Activated CD8-positive, alpha-beta memory T cell treated with anti-CD3 and anti-CD28 coated beads, Interleukin-2, amount 50 U/mL, for 24 hours (primary cell): ENCODE data around the gene CISD3.

Experiments used
- DNase-seq: peaks from one replicate; pipeline ENCODE4 v3.0.0-alpha.2; 2020; ENCODE audit errors: extremely low read depth

The CISD3 gene

GRCh38 chr17:38777641-38778250, 47.6 kb downstream of the CISD3 start:
- DNase-seq, result no peak

DNA sequence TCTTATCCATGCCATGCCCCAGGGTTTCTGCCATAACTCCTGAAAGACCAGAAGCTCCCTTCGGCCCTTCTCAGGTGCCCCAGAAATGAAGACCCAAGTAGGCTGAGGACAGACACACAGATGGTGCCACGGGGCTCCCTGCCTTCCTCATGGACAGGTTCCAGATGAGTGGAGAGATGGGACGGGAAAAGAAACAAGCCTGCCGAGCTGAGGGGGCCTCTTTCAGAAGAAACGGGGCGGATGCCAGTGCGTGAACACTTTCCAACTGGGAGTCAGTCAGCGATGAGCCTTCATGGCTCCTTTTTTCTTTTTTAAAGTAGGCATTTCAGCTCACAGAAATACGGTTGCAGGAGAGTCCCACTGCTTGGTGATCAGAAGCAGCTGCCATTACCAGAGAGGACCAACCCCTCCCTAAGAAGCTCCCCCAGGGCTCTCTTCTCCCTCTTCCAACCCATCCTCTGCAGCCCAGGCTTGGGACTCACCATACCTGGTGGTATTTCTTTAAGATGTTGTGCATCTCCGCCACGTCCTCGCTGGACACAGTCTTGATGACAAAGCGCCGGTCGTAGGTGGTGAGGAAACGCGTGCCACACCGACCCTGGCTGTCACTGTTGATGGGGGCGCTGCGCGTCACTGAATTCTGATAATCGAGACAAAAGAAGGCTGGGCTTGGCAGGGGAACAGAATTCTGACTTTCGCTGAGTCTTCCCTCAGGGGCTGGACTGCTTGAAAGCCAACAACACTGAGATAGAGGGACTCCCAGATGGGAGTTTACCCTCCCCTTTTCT, 50.0 kb downstream of the CISD3 start:
- DNase-seq, result no peak

DNA sequence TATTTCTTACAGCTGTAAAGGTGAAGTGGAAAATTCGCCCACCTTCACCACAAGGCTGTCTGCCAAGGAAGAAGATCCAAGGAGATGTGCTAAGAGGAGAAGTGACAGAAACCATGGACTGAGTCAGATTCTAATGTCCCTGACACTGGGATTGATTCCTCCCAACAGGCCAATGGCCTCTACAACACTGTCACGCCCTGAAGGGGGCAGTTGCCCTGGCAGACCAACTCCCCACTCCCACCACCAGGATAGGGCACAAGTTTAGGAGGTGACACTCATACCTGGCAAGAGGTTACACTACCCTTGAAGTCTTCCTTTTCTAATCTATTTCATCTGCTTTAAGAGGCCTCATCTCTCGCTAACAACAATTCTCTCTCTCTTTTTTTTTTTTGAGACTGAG, 53.1 kb downstream of the CISD3 start:
- DNase-seq, result no peak
